K562 (cell line): ENCODE measurements around the gene LRRK1. TPM values are rescaled to one million over a fixed set of nuclear protein-coding genes. Genes with fewer than 3 reads are reported as not detected.

Experiments used
- ATAC-seq: fragments of 200-7000 bp; cut with Tn5 transposase; 3 replicates; pipeline ENCODE4 v1.9.1; 2020; ENCODE audit warnings: moderate library complexity
- BruUV-seq: library from RNA; stranded (reverse); fragments of 400-500 nt; replicated peaks from 2 replicates; lab custom pipeline; 2021; lab: Mats Ljungman, UMichigan
- CTCF ChIA-PET: fragments of 300-600 bp; formaldehyde crosslinking; extraction: SDS; loops from one replicate; lab custom pipeline; 2021; ENCODE audit warnings: low intra/inter-chr PET ratio; lab: Yijun Ruan, JAX
- POLR2A ChIA-PET: fragments of 300-600, 350-650 bp; sonication (Branson Sonifier 250); formaldehyde crosslinking; extraction: SDS; loops from one replicate; lab custom pipeline; 2021; ENCODE audit warnings: antibody characterized with exemption, inconsistent platforms; lab: Yijun Ruan, JAX
- DNase-seq, 4 experiments: peaks; one replicate each; pipeline versions ENCODE4 v3.0.0 to v3.0.0-alpha.2; 2011 to 2018; ENCODE audit warnings: low spot score in 3 of 4, mixed read lengths in 3 of 4; ENCODE audit errors: extremely low read depth in 1 of 4
- FAIRE-seq: peaks from 2 replicates; lab custom pipeline; 2011; peaks lifted over from hg19 to GRCh38; lab: Jason Lieb, UNC
- H2AFZ ChIP-seq: 2 replicates; pipeline ENCODE4 v1.6.0; 2011; ENCODE audit warnings: low read depth, low read length, control low read depth, inconsistent platforms
- H3K27ac ChIP-seq: fragments of 200-600 bp; 3 replicates; pipeline ENCODE4 v1.8.0; 2011; ENCODE audit warnings: low read depth, mild to moderate bottlenecking, control low read depth, inconsistent platforms, low read length, moderate library complexity, mixed read lengths; ENCODE audit errors: extremely low read depth
- H3K27me3 ChIP-seq, 2 experiments: fragments of 300-600 bp in 1 of 2; 2 replicates in 1 of 2; 3 replicates in 1 of 2; pipeline versions ENCODE4 v1.6.0 to v1.8.0; 2011; ENCODE audit warnings: inconsistent platforms in 2 of 2, low read length in 2 of 2, mild to moderate bottlenecking in 1 of 2, mixed read lengths in 1 of 2, moderate library complexity in 1 of 2; ENCODE audit not compliant: control insufficient read depth in 2 of 2, insufficient read depth in 2 of 2
- H3K36me3 ChIP-seq: fragments of 300-600 bp; 3 replicates; pipeline ENCODE4 v1.8.0; 2011; ENCODE audit warnings: mild to moderate bottlenecking, low read length, inconsistent platforms; ENCODE audit not compliant: control insufficient read depth, insufficient read depth
- H3K4me1 ChIP-seq, 2 experiments: fragments of 200-600 bp in 1 of 2; replicated peaks in 1 of 2; 2 replicates in 1 of 2; 3 replicates in 1 of 2; pipeline versions ENCODE4 v1.5.1 to v1.8.0; 2011; ENCODE audit warnings: inconsistent platforms in 2 of 2, low read length in 2 of 2, mild to moderate bottlenecking in 1 of 2, mixed read lengths in 1 of 2, moderate library complexity in 1 of 2; ENCODE audit not compliant: control insufficient read depth in 2 of 2, insufficient read depth in 2 of 2
- H3K4me2 ChIP-seq: 2 replicates; pipeline ENCODE4 v1.6.1; 2011; ENCODE audit warnings: low read length, control low read depth, inconsistent platforms, mixed read lengths; ENCODE audit not compliant: insufficient read depth
- H3K4me3 ChIP-seq: fragments of 200-600 bp; sonication (generic), shearing (Covaris generic); 2 replicates; pipeline ENCODE4 v1.5.1; 2016; ENCODE audit warnings: control low read depth, inconsistent platforms
- H3K79me2 ChIP-seq: fragments of 200-600 bp; 3 replicates; pipeline ENCODE4 v1.8.0; 2011; ENCODE audit warnings: low read length, inconsistent platforms; ENCODE audit not compliant: control insufficient read depth, insufficient read depth
- H3K9ac ChIP-seq, 2 experiments: 2 replicates each; pipeline versions ENCODE4 v1.6.0 to v1.6.1; 2011; ENCODE audit warnings: low read depth in 2 of 2, low read length in 2 of 2, control low read depth in 1 of 2, inconsistent platforms in 1 of 2, mild to moderate bottlenecking in 1 of 2, mixed read lengths in 1 of 2; ENCODE audit not compliant: insufficient read depth in 1 of 2
- H3K9me1 ChIP-seq: one replicate; pipeline ENCODE4 v1.6.0; 2011; ENCODE audit warnings: inconsistent platforms, mild to moderate bottlenecking, low read length, moderate library complexity; ENCODE audit not compliant: control insufficient read depth, insufficient read depth
- H3K9me3 ChIP-seq: replicated peaks from 2 replicates; pipeline ENCODE4 v1.5.1; 2011; ENCODE audit warnings: low read depth, low read length, inconsistent platforms; ENCODE audit not compliant: control insufficient read depth, insufficient read depth
- H4K20me1 ChIP-seq: replicated peaks from 2 replicates; pipeline ENCODE4 v1.6.1; 2011; ENCODE audit warnings: low read length, inconsistent platforms, mixed read lengths; ENCODE audit not compliant: control insufficient read depth, insufficient read depth
- ARID2 ChIP-seq: fragments of 450-650 bp; IDR thresholded peaks from 2 replicates; pipeline ENCODE4 v1.6.1; 2017; ENCODE audit warnings: antibody characterized with exemption, mild to moderate bottlenecking
- CC2D1A ChIP-seq: fragments of 450-650 bp; IDR thresholded peaks from 2 replicates; pipeline ENCODE4 v1.6.1; 2017; ENCODE audit warnings: mild to moderate bottlenecking
- CREB1 ChIP-seq, 2 experiments: sonication (generic) in 1 of 2; formaldehyde crosslinking in 1 of 2; IDR thresholded peaks; 2 replicates each; pipeline versions ENCODE4 v1.6.1 to v1.8.0; 2012 to 2022; ENCODE audit warnings: inconsistent platforms in 1 of 2, mild to moderate bottlenecking in 1 of 2, missing genetic modification reagents in 1 of 2, moderate library complexity in 1 of 2
- CTCF ChIP-seq, 3 experiments: IDR thresholded peaks in 2 of 3; conservative IDR thresholded peaks in 1 of 3; 2 replicates each; pipeline ENCODE4 v1.5.1; 2011 to 2012; ENCODE audit warnings: low read length in 3 of 3, mild to moderate bottlenecking in 3 of 3, control low read depth in 2 of 3, improper control_type of control experiment in 1 of 3, inconsistent platforms in 1 of 3, low read depth in 1 of 3, mixed read lengths in 1 of 3, moderate library complexity in 1 of 3; ENCODE audit not compliant: insufficient read depth in 2 of 3
- E2F4 ChIP-seq: sonication (generic); formaldehyde crosslinking; IDR thresholded peaks from 2 replicates; pipeline ENCODE4 v1.8.0; 2022; ENCODE audit warnings: mild to moderate bottlenecking, low read depth, missing genetic modification reagents
- EGR1 ChIP-seq: fragments of 450-650 bp; conservative IDR thresholded peaks from 2 replicates; pipeline ENCODE4 v1.6.1; 2017; ENCODE audit warnings: mild to moderate bottlenecking
- KLF16 ChIP-seq: IDR thresholded peaks from 2 replicates; pipeline ENCODE4 v1.6.1; 2016; ENCODE audit warnings: antibody characterized with exemption
- OTX1 ChIP-seq: fragments of 450-650 bp; formaldehyde crosslinking; IDR thresholded peaks from 2 replicates; pipeline ENCODE4 v1.4.0; 2022; ENCODE audit warnings: mild to moderate bottlenecking
- RAD21 ChIP-seq, 2 experiments: fragments of 250-450 bp in 1 of 2; fragments of 450-650 bp in 1 of 2; sonication (Bioruptor Pico) in 1 of 2; formaldehyde crosslinking in 1 of 2; IDR thresholded peaks in 1 of 2; conservative IDR thresholded peaks in 1 of 2; 2 replicates each; pipeline versions ENCODE4 v1.4.0 to v1.8.0; 2020 to 2022; ENCODE audit warnings: mild to moderate bottlenecking in 2 of 2, moderate library complexity in 1 of 2
- TCFL5 ChIP-seq: fragments of 250-450 bp; sonication (Bioruptor Pico); conservative IDR thresholded peaks from 2 replicates; pipeline ENCODE4 v1.6.1; 2021; ENCODE audit warnings: mild to moderate bottlenecking, moderate library complexity, matching md5 sums
- XRCC5 ChIP-seq: fragments of 200-400 bp; formaldehyde crosslinking; IDR thresholded peaks from 2 replicates; pipeline ENCODE4 v1.6.1; 2017; ENCODE audit warnings: low read depth, mild to moderate bottlenecking, low read length
- YY1 ChIP-seq, 3 experiments: IDR thresholded peaks; 2 replicates each; pipeline ENCODE4 v1.6.1; 2011; ENCODE audit warnings: low read length in 2 of 3, mild to moderate bottlenecking in 2 of 3, moderate library complexity in 2 of 3, borderline replicate concordance in 1 of 3, control low read depth in 1 of 3, low read depth in 1 of 3; ENCODE audit not compliant: insufficient read depth in 3 of 3, insufficient replicate concordance in 2 of 3, control insufficient read depth in 1 of 3, insufficient read length in 1 of 3; ENCODE audit errors: extremely low read depth in 1 of 3
- ZNF263 ChIP-seq: sonication (generic); formaldehyde crosslinking; IDR thresholded peaks from 2 replicates; pipeline ENCODE4 v1.8.0; 2022; ENCODE audit warnings: mild to moderate bottlenecking, missing genetic modification reagents, borderline replicate concordance
- WGBS: fragments of 100-300 bp; shearing (Covaris generic); methylation state at CpG from one replicate; pipeline ENCODE4 v1.1.6; 2016; ENCODE audit warnings: low coverage, mixed read lengths; ENCODE audit not compliant: insufficient coverage; ENCODE audit errors: missing lambda C conversion rate; 5-methylcytosine and 5-hydroxymethylcytosine counted together
- in situ Hi-C: fragments of 300-500 bp; cut with MboI; formaldehyde crosslinking; loops from 4 replicates; pipeline ENCODE4 v1.15.0; 2018; ENCODE audit warnings: inconsistent platforms, mixed read lengths
- intact Hi-C: fragments of 100-400 bp; cut with micrococcal nuclease; formaldehyde crosslinking; loops from 2 replicates; pipeline ENCODE4 v1.14.2; 2022
- polyA plus RNA-seq, 8 experiments: library from polyadenylated mRNA; depleted of rRNA in 4 of 8; stranded (reverse) in 5 of 8; unstranded in 3 of 8; fragments of >200 nt; fragmentation: Nextera tagmentation in 2 of 8; fragmentation: Illumina TruSeq in 1 of 8; extraction: Ambion mirVana in 2 of 8; extraction: Trizol in 1 of 8; gene quantifications; 2 replicates each; pipeline versions ENCODE4 v1.2.1 to v1.2.3, GENCODE V29; 2011 to 2014; ENCODE audit warnings: inconsistent platforms in 1 of 8, missing spikeins in 1 of 8
- total RNA-seq, 7 experiments: library from RNA; depleted of rRNA in 6 of 7; stranded (reverse); fragments of >200 nt in 6 of 7; fragmentation: Illumina TruSeq in 2 of 7; extraction: Trizol in 2 of 7; gene quantifications; 2 replicates each; pipeline versions ENCODE4 v1.2.1 to v1.2.3, GENCODE V29; 2011 to 2021; ENCODE audit warnings: low replicate concordance in 1 of 7
- TF ChIP-seq, protein P1 (sequence below): fragments of 450-650 bp; formaldehyde crosslinking; IDR thresholded peaks from 2 replicates; pipeline ENCODE4 v1.4.0; 2020; ENCODE audit warnings: mild to moderate bottlenecking, moderate library complexity

LRRK1 gene
- total and polyA plus RNA-seq, 9 of the 15 experiments (the other 6 are each of a cell fraction or from before 2014, with no cell fraction given): 0.01 to 1.5 (median 0.11) TPM

DNA sequence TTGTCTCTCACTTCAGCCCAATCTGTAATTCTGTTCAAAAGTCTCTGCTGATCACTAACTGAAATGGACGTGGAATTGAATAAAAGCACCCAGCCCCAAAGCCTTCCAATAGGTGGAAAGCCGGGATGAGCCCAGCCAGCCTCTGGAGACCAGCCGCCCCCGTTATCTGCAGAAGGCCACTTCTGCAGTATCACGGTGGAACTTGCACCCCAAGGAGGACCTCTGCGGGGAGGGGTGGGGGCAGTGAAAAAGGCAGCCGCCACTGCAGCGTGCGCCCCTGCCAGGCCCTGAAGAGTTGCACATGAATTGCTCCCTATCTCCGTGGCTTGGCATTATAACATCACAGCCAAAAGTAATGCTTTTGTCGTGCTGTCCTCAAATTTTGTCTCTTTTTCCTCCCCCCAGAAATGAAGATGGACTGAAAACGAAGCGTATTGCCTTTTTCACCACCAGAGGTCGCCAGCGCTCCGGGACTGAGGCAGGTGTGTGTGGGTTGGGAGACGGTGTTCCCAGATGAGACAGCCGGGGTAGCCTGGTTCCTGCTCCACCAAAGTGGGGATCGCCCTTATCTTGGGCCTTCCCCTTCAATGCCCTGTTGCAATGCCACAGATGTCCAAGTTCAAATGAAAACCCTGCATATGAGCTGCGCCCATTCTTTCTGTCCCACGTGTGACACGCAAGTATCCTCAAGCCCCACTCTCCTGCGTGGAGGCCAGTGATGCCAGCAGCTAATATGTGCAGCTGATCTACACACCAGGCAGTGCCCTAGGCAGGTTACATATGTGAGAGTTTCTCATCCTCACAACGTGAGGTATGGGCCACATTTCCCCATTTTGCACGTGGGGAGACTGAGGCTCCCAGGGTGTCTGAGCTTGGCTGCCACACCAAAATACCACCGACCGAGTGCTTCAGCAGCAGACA is 96.0 kb downstream of the LRRK1 start:
- 12% methylated on average over 27 of the region's 27 CpGs for WGBS
- ChIA-PET CTCF (interaction anchor here (0.6 to 4.3 kb wide), 3 partner anchors 11 to 244 kb away, joined by 3 to 47 read pairs (median 3); no protein-coding TSS in a partner anchor), POLR2A (interaction anchor here (0.6 kb wide), 3 partner anchors 178 to 447 kb away, joined by 3 to 4 read pairs (median 3); no protein-coding TSS in a partner anchor)
- ATAC-seq (peak; percentile 89), FAIRE-seq (peak; percentile 89), DNase-seq (peak; percentile 80 to 82 (median 82))
- Histone ChIP-seq H3K4me2 (no peak overlapping the region), H4K20me1 (no peaks in the 10 kb centered on the region), H3K9me3 (no peaks in the 10 kb centered on the region), H3K27me3 (peaks cover 8 to 30% of the 10 kb centered on the region in 2 experiments; a peak in 4 of 5 replicates), H3K9me1 (no peaks in the 10 kb centered on the region), H3K4me3 (no peak overlapping the region), H3K79me2 (no peaks in the 10 kb centered on the region), H3K4me1 (peaks cover 0 to 11% of the 10 kb centered on the region in 2 experiments; a peak in 3 of 5 replicates), H2AFZ (no peak overlapping the region), H3K9ac (no peak overlapping the region), H3K36me3 (no peaks in the 10 kb centered on the region), H3K27ac (no peak overlapping the region)
- in situ Hi-C loops (loop anchor here (5.0 kb wide), 1 partner anchor 242 kb away; no protein-coding TSS in a partner anchor), intact Hi-C loops (loop anchor here (1.0 to 5.0 kb wide), 4 partner anchors 72 to 626 kb away; partner anchors contain the start of gene SELENOS)
- BruUV-seq: no TSS peak
- TF ChIP-seq CTCF (IDR thresholded peaks at IDR 0.05 in 2 of 3, conservative IDR thresholded peaks at IDR 0.05 in 1 of 3; ENCODE audit: insufficient read depth in 2 of 3, low read depth in 1 of 3, low read length in 3 of 3) (peak; percentile 87 to 93 (median 92)), E2F4 (0 out of 2 replicates have a peak, but pooled peaks have one; percentile 19), RAD21 (CRISPR knock-in tag; conservative IDR thresholded peaks at IDR 0.05 in 1 of 2, IDR thresholded peaks at IDR 0.05 in 1 of 2) (peak; percentile 89 to 94), ARID2 (peak; percentile 82), KLF16 (0 out of 2 replicates have a peak, but pooled peaks have one; percentile 26), YY1 (IDR thresholded peaks at IDR 0.05; ENCODE audit: borderline replicate concordance in 1 of 3, control insufficient read depth in 1 of 3, extremely low read depth in 1 of 3, insufficient read depth in 3 of 3, insufficient read length in 1 of 3, insufficient replicate concordance in 2 of 3, low read depth in 1 of 3, low read length in 2 of 3) (peak in 1 of 3 experiments; percentile 18), OTX1 (no peak), ZNF263 (CRISPR knock-in tag) (no peak), CREB1 (IDR thresholded peaks at IDR 0.05) (no peak), CREB1 (CRISPR knock-in tag; IDR thresholded peaks at IDR 0.05) (0 out of 2 replicates have a peak, but pooled peaks have one; percentile 18), CC2D1A (peak; percentile 71), EGR1 (peak; percentile 35; the same call in 1 of the 2 replicates), XRCC5 (0 out of 2 replicates have a peak, but pooled peaks have one; percentile 46), TCFL5 (CRISPR knock-in tag) (no peak)
- TF ChIP-seq, protein P1, sequence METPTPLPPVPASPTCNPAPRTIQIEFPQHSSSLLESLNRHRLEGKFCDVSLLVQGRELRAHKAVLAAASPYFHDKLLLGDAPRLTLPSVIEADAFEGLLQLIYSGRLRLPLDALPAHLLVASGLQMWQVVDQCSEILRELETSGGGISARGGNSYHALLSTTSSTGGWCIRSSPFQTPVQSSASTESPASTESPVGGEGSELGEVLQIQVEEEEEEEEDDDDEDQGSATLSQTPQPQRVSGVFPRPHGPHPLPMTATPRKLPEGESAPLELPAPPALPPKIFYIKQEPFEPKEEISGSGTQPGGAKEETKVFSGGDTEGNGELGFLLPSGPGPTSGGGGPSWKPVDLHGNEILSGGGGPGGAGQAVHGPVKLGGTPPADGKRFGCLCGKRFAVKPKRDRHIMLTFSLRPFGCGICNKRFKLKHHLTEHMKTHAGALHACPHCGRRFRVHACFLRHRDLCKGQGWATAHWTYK (CRISPR knock-in tag): no peak
